Activated T-cell treated with anti-CD3 and anti-CD28 coated beads, Interleukin-2, amount 50 U/mL, for 24 hours (primary cell): ENCODE results near the gene ENPP5.
"Not testable (repeated sequence)": the region's sequence is repeated elsewhere in the genome, so short reads cannot be mapped to it uniquely, and the experiment has no call there.

Source experiments
- DNase-seq: peaks from one replicate; pipeline ENCODE4 v3.0.0-alpha.2; 2020
- H3K27ac Mint-ChIP-seq: 2 replicates; pipeline ENCODE4 v1.8.0; 2020; ENCODE audit warnings: mild to moderate bottlenecking, mixed read lengths
- H3K27me3 Mint-ChIP-seq: 2 replicates; pipeline ENCODE4 v1.8.0; 2020; ENCODE audit warnings: mixed read lengths
- H3K36me3 Mint-ChIP-seq: 2 replicates; pipeline ENCODE4 v1.8.0; 2020; ENCODE audit warnings: low read depth, mixed read lengths
- H3K4me1 Mint-ChIP-seq: 2 replicates; pipeline ENCODE4 v1.8.0; 2020; ENCODE audit warnings: low read depth, mixed read lengths
- H3K4me3 Mint-ChIP-seq: 2 replicates; pipeline ENCODE4 v1.8.0; 2020; ENCODE audit warnings: mild to moderate bottlenecking, moderate library complexity, mixed read lengths
- H3K9me3 Mint-ChIP-seq: 2 replicates; pipeline ENCODE4 v1.8.0; 2020; ENCODE audit warnings: mixed read lengths

The ENPP5 gene

DNA sequence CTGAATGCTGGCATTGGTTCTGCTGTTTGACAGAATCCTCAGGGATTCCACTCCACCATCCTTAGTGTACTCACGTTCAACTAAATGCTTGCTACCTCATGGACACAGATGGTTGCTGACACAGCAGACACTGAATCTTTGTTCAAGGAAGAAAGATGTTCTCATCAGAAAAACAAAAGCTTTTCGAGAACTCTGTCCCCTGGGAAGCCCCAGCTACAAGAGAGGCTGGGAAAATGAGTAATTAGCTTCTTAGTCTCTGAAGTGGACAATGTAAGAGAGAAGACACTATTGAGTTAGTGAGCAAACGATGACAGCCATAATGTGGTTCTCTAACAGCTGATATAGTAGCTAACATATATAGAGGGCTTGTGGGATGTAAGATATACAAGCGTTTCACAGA is 30.9 kb upstream of the ENPP5 start:
- Mint-ChIP-seq H3K4me1 (no peaks in the 10 kb centered on the region), H3K36me3 (no peaks in the 10 kb centered on the region), H3K4me3 (no peak overlapping the region), H3K27me3 (peaks cover 29% of the 10 kb centered on the region), H3K27ac (no peak overlapping the region), H3K9me3 (no peaks in the 10 kb centered on the region)
- DNase-seq, result no peak

DNA sequence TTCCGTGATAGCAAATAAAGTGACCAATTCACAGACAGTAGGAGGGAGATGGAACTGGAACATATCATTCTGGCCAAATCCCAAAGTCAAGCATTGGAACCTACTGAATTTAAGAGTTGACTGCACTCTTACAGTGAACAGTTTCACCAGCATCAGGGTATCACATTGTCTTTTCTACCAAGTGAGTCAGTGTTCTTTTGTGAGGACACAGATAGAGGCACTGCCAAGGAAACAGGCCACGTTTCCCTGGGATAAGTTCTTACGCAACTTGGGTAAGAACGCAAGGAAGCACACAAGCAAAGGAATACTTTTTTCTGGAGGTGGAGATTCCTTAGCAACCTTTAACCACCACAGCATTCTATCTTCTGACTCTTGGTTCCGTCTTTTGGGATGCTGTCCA is 28.6 kb upstream of the ENPP5 start:
- no peak overlapping the region for H3K4me3 Mint-ChIP-seq
- no peaks in the 10 kb centered on the region for H3K9me3 Mint-ChIP-seq
- no peaks in the 10 kb centered on the region for H3K36me3 Mint-ChIP-seq
- H3K27ac Mint-ChIP-seq, result no peak overlapping the region
- no peak for DNase-seq
- no peaks in the 10 kb centered on the region for H3K4me1 Mint-ChIP-seq
- peaks cover 17% of the 10 kb centered on the region for H3K27me3 Mint-ChIP-seq

DNA sequence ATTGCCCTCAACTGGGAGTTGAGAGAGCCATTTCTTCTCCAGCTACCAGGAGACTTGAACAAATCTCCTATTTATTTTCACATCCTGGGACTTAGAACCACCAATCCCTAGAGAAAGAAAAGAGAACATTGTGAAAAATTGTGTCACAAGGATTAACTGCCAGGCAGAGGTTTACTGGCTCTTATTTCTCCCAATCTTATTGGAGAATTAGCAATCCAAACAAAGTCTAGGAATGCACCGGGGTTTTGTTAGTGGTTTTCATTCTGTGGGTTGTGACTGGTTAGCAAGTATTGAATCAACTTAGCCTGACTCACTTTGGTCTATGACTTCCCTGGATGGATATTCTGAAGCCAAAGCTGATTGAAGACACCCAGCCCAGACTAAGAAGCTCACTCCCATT is 21.2 kb upstream of the ENPP5 start:
- DNase-seq, result no peak
- H3K27ac Mint-ChIP-seq, result no peak overlapping the region
- H3K36me3 Mint-ChIP-seq, result no peaks in the 10 kb centered on the region
- H3K4me1 Mint-ChIP-seq, result no peaks in the 10 kb centered on the region
- H3K4me3 Mint-ChIP-seq, result no peak overlapping the region
- no peaks in the 10 kb centered on the region for H3K9me3 Mint-ChIP-seq
- H3K27me3 Mint-ChIP-seq, result peaks cover 32% of the 10 kb centered on the region

DNA sequence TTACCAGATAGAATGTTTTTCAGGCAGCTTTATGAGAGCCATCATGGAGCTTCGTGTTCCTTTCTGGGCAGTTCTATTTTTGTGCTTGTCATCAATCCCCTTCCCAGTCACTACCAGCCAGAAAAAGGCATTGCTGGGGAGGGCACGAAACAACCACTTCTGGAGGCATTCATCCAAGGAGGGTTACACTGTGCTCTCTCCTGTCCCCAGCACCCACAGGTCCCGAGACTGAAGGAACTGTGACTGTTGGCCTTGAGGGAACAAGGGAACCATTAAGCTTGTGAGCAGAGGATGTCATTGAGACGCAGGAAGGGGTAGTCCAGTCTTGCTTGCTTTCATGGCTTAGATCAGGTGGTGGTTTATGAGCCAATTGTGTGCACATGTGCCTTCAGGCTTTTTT is 20.1 kb upstream of the ENPP5 start:
- Mint-ChIP-seq H3K36me3 (no peaks in the 10 kb centered on the region), H3K9me3 (no peaks in the 10 kb centered on the region), H3K27me3 (peaks cover 28% of the 10 kb centered on the region), H3K4me1 (no peaks in the 10 kb centered on the region), H3K27ac (no peak overlapping the region), H3K4me3 (no peak overlapping the region)
- DNase-seq, result no peak

DNA sequence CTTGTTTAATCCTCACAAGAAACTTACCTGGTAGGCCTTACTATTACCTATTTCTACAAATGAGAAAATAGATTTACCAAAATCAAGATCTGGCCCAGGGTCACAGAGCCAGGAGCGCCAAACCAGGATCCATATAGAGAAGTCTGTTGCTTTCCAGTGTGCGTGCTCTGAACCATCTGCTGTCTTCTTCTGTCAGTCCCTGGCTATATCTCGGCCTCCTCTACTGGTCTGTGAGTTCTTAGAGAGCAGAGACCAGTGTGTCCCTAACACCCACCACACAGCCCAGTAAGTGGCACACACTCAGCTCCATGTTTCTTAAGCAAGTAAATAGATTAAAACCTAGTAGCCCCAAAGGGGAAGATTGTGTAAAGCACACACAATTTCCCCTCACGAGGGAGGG is 18.9 kb upstream of the ENPP5 start:
- H3K36me3 Mint-ChIP-seq, result no peaks in the 10 kb centered on the region
- no peak overlapping the region for H3K27ac Mint-ChIP-seq
- H3K27me3 Mint-ChIP-seq, result peaks cover 38% of the 10 kb centered on the region
- no peak overlapping the region for H3K4me3 Mint-ChIP-seq
- no peak for DNase-seq
- H3K9me3 Mint-ChIP-seq, result no peaks in the 10 kb centered on the region
- H3K4me1 Mint-ChIP-seq, result no peaks in the 10 kb centered on the region

DNA sequence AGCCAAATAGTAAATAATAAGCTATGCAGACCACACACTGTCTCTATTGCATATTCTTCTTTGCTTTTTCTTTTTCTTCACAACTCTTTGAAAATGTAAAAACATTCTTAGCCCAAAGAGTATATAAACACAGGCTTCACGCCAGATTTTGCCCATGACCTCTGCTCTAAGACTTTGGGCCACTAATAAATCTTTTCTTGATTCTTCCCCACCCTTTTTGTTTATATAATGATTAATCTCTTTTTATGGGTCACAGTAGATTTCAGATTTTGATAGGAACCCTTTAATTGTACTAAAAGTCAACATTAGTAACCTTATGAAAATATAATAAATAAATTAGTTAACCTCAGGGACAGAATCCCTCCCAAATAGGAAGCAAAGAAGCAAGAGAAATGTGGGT is 15.8 kb upstream of the ENPP5 start:
- H3K4me3 Mint-ChIP-seq, result no peak overlapping the region
- no peak overlapping the region for H3K27ac Mint-ChIP-seq
- peaks cover 45% of the 10 kb centered on the region for H3K27me3 Mint-ChIP-seq
- DNase-seq, result no peak
- H3K9me3 Mint-ChIP-seq, result no peaks in the 10 kb centered on the region
- no peaks in the 10 kb centered on the region for H3K36me3 Mint-ChIP-seq
- no peaks in the 10 kb centered on the region for H3K4me1 Mint-ChIP-seq

DNA sequence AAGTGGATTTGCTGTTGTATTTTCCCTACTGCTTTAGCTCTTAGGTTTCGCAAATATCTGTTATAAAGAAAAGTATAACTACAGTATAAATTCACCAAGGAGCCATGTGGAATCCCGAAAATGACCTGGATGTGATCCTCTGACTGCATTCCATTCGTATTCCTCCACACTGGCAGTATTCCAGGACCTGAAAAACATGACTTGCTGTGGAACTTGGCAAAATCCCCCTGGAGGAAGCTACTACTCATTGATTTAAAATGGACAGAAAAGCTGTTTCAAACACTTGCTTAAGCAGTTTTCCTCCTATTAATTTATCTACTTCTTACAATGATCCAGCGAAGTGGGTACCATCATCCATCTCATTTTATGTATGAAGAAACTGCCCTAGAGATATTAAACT is 13.3 kb upstream of the ENPP5 start:
- Mint-ChIP-seq H3K27ac (no peak overlapping the region), H3K4me3 (no peak overlapping the region), H3K27me3 (peaks cover 50% of the 10 kb centered on the region), H3K36me3 (no peaks in the 10 kb centered on the region), H3K9me3 (no peaks in the 10 kb centered on the region), H3K4me1 (no peaks in the 10 kb centered on the region)
- DNase-seq, result no peak

DNA sequence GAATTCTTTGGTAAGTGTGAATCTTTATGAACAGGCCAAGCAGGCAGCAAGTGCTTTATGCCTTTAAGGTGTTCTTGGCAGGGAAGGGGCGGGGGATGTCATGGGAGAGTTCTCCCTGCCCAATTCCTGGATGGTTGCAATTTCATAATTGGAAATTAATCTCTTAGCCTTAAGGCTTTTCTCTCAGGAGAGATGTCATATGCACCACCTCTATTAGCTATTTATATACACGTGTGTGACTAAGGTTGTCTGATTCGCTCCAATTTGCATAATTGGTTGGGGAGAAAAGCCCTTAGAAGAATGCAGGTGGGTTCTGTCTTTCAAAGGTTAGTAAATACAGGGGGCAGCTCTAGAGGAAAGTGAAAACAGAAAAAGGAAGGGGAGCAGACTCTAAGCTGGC is 5.2 kb upstream of the ENPP5 start:
- no peak overlapping the region for H3K4me3 Mint-ChIP-seq
- H3K9me3 Mint-ChIP-seq, result no peaks in the 10 kb centered on the region
- no peak overlapping the region for H3K27ac Mint-ChIP-seq
- H3K27me3 Mint-ChIP-seq, result peaks cover 43% of the 10 kb centered on the region
- DNase-seq, result no peak
- H3K4me1 Mint-ChIP-seq, result peaks cover 18% of the 10 kb centered on the region
- no peaks in the 10 kb centered on the region for H3K36me3 Mint-ChIP-seq

DNA sequence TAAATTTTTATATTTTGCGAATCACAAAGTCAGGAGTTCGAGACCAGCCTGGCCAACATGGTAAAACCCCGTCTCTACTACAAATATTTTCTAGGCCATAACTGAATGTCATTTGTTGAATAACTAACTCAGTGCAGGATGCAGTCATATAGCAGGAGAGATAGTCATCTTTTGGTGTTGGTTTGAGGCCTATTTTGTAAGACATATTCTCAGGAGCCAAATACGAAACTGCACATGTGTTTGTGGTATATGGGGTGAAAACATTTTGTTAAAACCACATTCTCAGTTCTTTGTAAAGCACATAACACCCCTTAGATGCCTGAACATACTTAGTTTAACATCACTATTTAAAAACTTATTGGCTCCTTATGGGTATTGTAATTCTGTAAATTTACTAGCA is 4.7 kb upstream of the ENPP5 start:
- DNase-seq, result no peak
- Mint-ChIP-seq H3K27me3 (peaks cover 44% of the 10 kb centered on the region), H3K9me3 (no peaks in the 10 kb centered on the region), H3K4me1 (peaks cover 21% of the 10 kb centered on the region), H3K4me3 (no peak overlapping the region), H3K36me3 (no peaks in the 10 kb centered on the region), H3K27ac (no peak overlapping the region)

DNA sequence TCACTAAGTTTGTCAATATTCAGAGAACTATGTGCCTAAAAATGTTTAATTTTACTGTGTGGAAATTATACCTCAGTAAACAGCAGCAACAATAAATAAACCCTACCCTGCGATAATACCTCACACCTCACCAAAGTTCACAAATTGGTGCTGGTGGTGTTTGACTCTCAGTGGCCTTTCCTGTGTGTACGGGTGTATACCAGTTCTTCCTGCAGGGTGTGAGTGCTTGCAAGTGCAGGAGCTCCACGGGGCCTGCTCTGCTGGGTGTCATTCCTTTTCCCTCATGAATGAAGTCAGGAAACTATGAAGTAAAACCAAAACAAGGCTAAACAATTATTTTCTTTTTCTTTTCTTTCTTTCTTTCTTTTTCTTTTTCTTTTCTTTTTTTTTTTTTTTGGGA is 4.1 kb upstream of the ENPP5 start:
- no peaks in the 10 kb centered on the region for H3K36me3 Mint-ChIP-seq
- H3K27me3 Mint-ChIP-seq, result peaks cover 46% of the 10 kb centered on the region
- H3K4me3 Mint-ChIP-seq, result no peak overlapping the region
- no peaks in the 10 kb centered on the region for H3K9me3 Mint-ChIP-seq
- no peak overlapping the region for H3K27ac Mint-ChIP-seq
- H3K4me1 Mint-ChIP-seq, result peaks cover 27% of the 10 kb centered on the region
- no peak for DNase-seq

DNA sequence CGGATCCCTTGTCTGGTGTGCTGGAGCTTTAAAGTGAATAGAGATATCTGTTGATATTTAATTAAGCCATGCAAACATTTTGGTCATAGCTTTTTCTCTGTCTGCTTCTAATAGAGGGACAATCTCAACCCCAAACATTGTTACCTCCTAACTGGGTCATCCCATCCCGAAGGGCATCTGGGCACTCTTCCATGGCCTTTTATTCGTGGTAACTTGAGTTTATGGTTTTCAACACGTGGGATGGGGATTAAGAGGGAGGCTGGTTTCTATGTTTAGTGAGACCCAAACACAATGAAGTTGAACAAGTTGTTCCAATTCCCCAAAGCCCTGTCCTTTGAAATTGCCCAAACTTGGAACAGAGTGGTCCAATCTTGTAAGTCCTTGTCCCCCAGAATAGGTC is 1.4 kb upstream of the ENPP5 start:
- Mint-ChIP-seq H3K27me3 (peaks cover 38% of the 10 kb centered on the region), H3K27ac (no peak overlapping the region), H3K4me3 (no peak overlapping the region), H3K4me1 (peaks cover 29% of the 10 kb centered on the region), H3K36me3 (no peaks in the 10 kb centered on the region), H3K9me3 (no peaks in the 10 kb centered on the region)
- no peak for DNase-seq

DNA sequence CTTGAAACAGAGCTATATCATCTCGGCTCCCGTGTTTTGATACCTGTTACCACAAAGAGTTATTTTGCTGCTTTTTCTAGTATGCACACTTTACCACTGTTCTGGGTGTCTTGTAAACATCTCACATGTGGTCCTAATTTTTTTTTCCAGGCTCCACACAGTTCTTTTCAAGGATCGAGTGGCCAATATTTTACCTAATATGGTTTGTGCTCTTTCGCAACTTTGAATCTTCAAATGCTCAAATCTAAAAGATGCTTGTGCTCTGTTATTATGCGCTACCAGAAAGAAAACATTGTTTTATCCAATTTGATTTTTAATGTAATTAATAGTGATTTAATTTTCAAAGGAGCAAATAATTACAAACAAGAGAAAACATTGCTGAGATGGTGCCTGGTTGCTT is 10.7 kb downstream of the ENPP5 start:
- no peak overlapping the region for H3K27ac Mint-ChIP-seq
- no peak overlapping the region for H3K4me3 Mint-ChIP-seq
- DNase-seq, result no peak
- peaks cover 2% of the 10 kb centered on the region for H3K9me3 Mint-ChIP-seq
- no peaks in the 10 kb centered on the region for H3K4me1 Mint-ChIP-seq
- H3K27me3 Mint-ChIP-seq, result peaks cover 9% of the 10 kb centered on the region
- peaks cover 3% of the 10 kb centered on the region for H3K36me3 Mint-ChIP-seq

DNA sequence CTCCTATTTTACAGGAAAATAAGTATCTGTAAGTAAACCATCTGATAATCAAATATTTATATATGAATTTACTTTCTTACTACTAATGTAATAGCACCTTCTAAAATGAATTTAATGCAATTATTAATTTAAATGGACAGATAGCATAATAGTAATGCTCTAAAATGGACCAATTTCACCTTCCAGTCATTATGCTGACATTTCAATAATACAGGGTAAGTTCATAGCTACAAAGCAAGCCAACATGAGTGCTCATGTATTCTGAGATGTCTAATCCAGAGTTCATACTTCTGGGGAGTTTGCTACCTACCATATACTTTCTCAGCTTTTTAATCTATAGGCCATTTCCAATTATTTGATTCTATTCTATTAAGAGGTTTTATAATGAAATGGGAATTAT is 11.6 kb downstream of the ENPP5 start:
- Mint-ChIP-seq H3K27me3 (peaks cover 7% of the 10 kb centered on the region), H3K4me3 (no peak overlapping the region), H3K36me3 (peaks cover 3% of the 10 kb centered on the region), H3K27ac (no peak overlapping the region), H3K4me1 (no peaks in the 10 kb centered on the region), H3K9me3 (peaks cover 2% of the 10 kb centered on the region)
- no peak for DNase-seq

DNA sequence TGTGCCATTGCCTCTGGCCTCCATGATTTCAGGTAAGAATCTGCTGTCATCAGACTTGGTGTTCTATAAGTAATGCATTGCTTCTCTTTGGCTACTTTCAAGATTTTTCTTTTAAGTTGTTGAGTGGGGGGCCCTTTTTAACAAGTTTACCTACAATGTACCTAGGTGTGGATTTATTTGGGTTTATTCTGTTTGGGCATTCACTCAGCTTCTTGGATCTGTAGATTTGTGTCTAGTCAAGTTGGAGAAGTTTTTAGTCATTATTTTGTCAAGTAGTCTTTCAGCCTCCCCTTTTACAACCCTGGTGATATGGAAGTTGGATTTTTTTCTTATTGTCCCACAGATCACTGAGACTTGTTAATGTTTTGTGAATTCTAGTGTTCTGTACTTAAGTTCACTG is 14.1 kb downstream of the ENPP5 start:
- H3K27ac Mint-ChIP-seq, result no peak overlapping the region
- H3K4me3 Mint-ChIP-seq, result no peak overlapping the region
- H3K9me3 Mint-ChIP-seq, result peaks cover 2% of the 10 kb centered on the region
- DNase-seq, result no peak
- H3K36me3 Mint-ChIP-seq, result peaks cover 3% of the 10 kb centered on the region
- no peaks in the 10 kb centered on the region for H3K4me1 Mint-ChIP-seq
- H3K27me3 Mint-ChIP-seq, result peaks cover 7% of the 10 kb centered on the region

DNA sequence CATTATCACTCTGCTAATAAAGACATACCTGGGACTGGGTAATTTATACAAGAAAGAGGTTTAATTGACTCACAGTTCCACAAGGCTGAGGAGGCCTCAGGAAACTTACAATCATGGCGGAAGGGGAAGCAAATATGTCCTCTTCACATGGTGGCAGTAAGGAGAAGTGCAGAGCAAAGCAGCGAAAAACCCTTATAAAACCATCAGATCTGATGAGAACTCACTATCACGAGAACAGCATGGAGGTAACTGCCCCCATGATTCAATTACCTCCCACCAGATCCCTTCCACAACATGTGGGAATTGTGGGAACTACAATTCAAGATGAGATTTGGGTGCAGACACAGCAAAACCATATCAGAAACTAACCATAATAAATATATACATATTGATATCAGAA is 21.7 kb downstream of the ENPP5 start:
- not testable (repeated sequence) for H3K4me3 Mint-ChIP-seq, DNase-seq, H3K27ac Mint-ChIP-seq, H3K36me3 Mint-ChIP-seq, H3K27me3 Mint-ChIP-seq, H3K9me3 Mint-ChIP-seq, H3K4me1 Mint-ChIP-seq

DNA sequence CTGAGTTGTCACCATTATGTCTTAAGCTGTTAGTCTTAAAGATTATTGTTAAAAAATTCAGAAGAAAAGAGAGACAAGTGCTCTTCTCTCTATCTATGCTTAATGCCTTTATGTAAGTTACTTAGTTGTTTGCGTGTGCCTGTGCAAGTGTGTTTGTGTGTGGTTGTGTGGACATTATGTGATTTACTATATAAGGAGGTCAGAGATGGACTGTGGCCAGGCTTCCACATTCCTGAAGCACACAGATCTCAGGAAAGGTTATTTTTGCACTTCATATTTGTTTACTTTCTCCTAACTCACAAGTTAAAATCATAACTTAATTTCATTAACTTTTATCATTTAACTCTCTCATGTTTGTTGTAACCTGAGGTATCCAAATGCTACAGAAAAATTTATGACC is 26.5 kb downstream of the ENPP5 start:
- Mint-ChIP-seq H3K9me3 (no peaks in the 10 kb centered on the region), H3K27me3 (no peaks in the 10 kb centered on the region), H3K4me3 (no peak overlapping the region), H3K4me1 (no peaks in the 10 kb centered on the region), H3K27ac (no peak overlapping the region), H3K36me3 (peaks cover 26% of the 10 kb centered on the region)
- no peak for DNase-seq
